ENCODE data around the gene TAS2R16.
"Not testable (repeated sequence)": the region's sequence is repeated elsewhere in the genome, so short reads cannot be mapped to it uniquely, and the experiment has no call there.

The TAS2R16 gene

GRCh38 chr7:122970740-122971725 is 24.5 kb downstream of the TAS2R16 start:
- no peak for DNase-seq

- no peak for DNase-seq
Measured at GRCh38 chr7:122968389-122968788, 27.1 kb downstream of the TAS2R16 start.

DNA sequence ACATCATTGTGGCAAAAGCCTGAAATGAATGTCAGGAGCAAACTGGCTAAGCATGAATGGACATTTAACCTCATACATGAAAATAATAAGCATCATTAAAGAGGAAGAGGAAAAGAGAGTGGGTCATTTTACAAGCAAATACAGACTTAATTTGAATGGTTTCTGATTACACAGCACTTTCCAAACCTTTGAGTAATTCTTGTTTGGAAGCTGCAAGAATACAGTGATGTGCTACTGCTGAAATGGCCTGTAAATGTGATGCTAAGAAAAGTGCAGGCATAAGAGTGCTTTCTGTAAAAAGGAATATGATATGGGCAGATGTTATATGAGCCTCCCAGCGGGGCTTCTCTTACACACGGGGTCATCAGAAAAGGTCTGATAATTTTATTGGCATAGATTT is 30.2 kb downstream of the TAS2R16 start:
- DNase-seq, result no peak

DNA sequence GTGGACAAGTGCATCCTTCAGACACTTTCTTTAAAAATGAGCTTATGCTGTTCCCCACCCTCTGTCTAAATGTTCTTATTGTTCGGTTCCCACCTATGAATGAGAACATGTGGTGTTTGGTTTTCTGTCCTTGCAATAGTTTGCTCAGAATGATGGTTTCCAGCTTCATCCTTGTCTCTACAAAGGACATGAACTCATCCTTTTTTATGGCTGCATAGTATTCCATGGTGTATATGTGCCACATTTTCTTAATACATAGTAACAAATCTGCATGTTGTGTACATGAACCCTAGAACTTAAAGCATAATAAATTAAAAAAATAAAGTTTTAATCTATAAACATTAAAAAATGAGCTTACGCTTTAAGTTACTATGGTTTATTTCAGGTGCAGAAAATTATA is 41.8 kb downstream of the TAS2R16 start:
- not testable (repeated sequence) for DNase-seq

DNA sequence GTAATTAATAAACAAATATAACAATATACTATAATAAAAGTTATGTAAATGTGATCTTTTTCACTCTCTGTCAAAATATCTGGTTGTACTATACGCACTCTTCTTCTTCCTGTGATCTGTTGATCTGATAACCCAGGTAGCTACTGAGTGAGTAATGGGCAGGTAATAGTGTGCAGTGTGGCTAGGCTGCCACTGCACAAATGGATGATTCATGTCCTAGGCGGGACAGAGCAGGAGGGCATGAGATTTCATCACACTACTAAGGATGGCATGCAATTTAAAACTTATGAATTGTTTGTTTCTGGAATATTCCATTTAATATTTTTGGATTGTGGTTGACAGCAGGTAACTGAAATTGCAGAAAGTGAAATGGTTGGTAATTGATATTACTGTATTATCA is 44.5 kb downstream of the TAS2R16 start:
- no peak for DNase-seq

DNA sequence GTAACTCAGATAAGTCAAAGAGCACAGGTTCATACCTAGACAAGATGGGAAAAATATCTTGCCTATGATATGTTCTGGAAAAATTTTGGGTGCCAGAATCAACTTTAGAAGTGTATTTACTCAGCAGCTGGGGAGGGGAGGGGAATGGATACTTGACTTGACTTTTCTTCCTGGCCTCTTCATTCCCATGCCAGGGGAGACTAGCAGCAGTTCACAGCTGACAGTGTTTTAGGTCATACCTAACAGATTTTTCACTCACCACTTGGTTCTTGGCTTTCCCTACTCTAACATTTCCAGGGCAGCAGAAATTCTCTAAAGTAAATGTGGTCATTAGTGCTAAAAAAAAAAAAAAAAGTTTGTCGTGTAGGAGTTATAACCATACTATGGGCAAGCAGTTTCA is 46.3 kb downstream of the TAS2R16 start:
- no peak for DNase-seq

All from CD4-positive, alpha-beta T cell treated with Interleukin-17A for 4 hours (primary cell).